ENCODE results near the gene ZNF556.

GRCh38 chr19:2917275-2918184 lies 50.4 kb downstream of the ZNF556 start:
- TF ChIP-seq, protein P1, sequence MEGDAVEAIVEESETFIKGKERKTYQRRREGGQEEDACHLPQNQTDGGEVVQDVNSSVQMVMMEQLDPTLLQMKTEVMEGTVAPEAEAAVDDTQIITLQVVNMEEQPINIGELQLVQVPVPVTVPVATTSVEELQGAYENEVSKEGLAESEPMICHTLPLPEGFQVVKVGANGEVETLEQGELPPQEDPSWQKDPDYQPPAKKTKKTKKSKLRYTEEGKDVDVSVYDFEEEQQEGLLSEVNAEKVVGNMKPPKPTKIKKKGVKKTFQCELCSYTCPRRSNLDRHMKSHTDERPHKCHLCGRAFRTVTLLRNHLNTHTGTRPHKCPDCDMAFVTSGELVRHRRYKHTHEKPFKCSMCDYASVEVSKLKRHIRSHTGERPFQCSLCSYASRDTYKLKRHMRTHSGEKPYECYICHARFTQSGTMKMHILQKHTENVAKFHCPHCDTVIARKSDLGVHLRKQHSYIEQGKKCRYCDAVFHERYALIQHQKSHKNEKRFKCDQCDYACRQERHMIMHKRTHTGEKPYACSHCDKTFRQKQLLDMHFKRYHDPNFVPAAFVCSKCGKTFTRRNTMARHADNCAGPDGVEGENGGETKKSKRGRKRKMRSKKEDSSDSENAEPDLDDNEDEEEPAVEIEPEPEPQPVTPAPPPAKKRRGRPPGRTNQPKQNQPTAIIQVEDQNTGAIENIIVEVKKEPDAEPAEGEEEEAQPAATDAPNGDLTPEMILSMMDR (IDR thresholded peaks at IDR 0.05; ENCODE audit: insufficient read depth, low read length), result no peak
- TF ChIP-seq GABPA (IDR thresholded peaks at IDR 0.05; ENCODE audit: low read depth), result no peak
- TF ChIP-seq, protein P2, sequence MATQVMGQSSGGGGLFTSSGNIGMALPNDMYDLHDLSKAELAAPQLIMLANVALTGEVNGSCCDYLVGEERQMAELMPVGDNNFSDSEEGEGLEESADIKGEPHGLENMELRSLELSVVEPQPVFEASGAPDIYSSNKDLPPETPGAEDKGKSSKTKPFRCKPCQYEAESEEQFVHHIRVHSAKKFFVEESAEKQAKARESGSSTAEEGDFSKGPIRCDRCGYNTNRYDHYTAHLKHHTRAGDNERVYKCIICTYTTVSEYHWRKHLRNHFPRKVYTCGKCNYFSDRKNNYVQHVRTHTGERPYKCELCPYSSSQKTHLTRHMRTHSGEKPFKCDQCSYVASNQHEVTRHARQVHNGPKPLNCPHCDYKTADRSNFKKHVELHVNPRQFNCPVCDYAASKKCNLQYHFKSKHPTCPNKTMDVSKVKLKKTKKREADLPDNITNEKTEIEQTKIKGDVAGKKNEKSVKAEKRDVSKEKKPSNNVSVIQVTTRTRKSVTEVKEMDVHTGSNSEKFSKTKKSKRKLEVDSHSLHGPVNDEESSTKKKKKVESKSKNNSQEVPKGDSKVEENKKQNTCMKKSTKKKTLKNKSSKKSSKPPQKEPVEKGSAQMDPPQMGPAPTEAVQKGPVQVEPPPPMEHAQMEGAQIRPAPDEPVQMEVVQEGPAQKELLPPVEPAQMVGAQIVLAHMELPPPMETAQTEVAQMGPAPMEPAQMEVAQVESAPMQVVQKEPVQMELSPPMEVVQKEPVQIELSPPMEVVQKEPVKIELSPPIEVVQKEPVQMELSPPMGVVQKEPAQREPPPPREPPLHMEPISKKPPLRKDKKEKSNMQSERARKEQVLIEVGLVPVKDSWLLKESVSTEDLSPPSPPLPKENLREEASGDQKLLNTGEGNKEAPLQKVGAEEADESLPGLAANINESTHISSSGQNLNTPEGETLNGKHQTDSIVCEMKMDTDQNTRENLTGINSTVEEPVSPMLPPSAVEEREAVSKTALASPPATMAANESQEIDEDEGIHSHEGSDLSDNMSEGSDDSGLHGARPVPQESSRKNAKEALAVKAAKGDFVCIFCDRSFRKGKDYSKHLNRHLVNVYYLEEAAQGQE (IDR thresholded peaks at IDR 0.05; ENCODE audit: insufficient replicate concordance, low read depth), result no peak
- no peak for TF ChIP-seq POLR2AphosphoS5 (IDR thresholded peaks at IDR 0.05; ENCODE audit: low read depth)
- TF ChIP-seq SPI1 (IDR thresholded peaks at IDR 0.05; ENCODE audit: borderline replicate concordance, low read depth), result no peak

Measured in HL-60 (cell line).